HEK293T (cell line): Measurements from ENCODE around the gene OGDH.

Source experiments
- CTCF ChIA-PET: fragments of 350-600 bp; formaldehyde crosslinking; extraction: SDS; loops from one replicate; lab custom pipeline; 2021; ENCODE audit warnings: antibody characterized with exemption, inconsistent platforms; lab: Yijun Ruan, JAX
- POLR2A ChIA-PET: fragments of 350-600 bp; formaldehyde crosslinking; extraction: SDS; loops from one replicate; lab custom pipeline; 2020; ENCODE audit warnings: antibody characterized with exemption, inconsistent platforms; lab: Yijun Ruan, JAX
- DNase-seq: peaks from one replicate; pipeline ENCODE4 v3.0.0; 2012; ENCODE audit warnings: mixed read lengths; ENCODE audit errors: extremely low spot score
- ARNT ChIP-seq: fragments of 450-650 bp; IDR thresholded peaks from 2 replicates; pipeline ENCODE4 v1.6.1; 2017; ENCODE audit warnings: mild to moderate bottlenecking
- BHLHE40 ChIP-seq: fragments of 450-650 bp; IDR thresholded peaks from 2 replicates; pipeline ENCODE4 v1.6.1; 2016; ENCODE audit warnings: mild to moderate bottlenecking, moderate library complexity, borderline replicate concordance
- CTBP1 ChIP-seq: fragments of 450-650 bp; IDR thresholded peaks from 2 replicates; pipeline ENCODE4 v1.6.1; 2016; ENCODE audit warnings: borderline replicate concordance
- ELF4 ChIP-seq: fragments of 450-650 bp; IDR thresholded peaks from 2 replicates; pipeline ENCODE4 v1.6.1; 2017; ENCODE audit warnings: antibody characterized with exemption
- FOXA1 ChIP-seq: fragments of 450-650 bp; IDR thresholded peaks from 2 replicates; pipeline ENCODE4 v1.6.1; 2016; ENCODE audit warnings: mild to moderate bottlenecking
- FOXK2 ChIP-seq: fragments of 450-650 bp; IDR thresholded peaks from 2 replicates; pipeline ENCODE4 v1.6.1; 2016; ENCODE audit warnings: mild to moderate bottlenecking
- FOXM1 ChIP-seq: fragments of 450-650 bp; IDR thresholded peaks from 2 replicates; pipeline ENCODE4 v1.6.1; 2017; ENCODE audit warnings: mild to moderate bottlenecking, borderline replicate concordance
- HDGF ChIP-seq: fragments of 450-650 bp; IDR thresholded peaks from 2 replicates; pipeline ENCODE4 v1.6.1; 2017; ENCODE audit warnings: antibody characterized with exemption, borderline replicate concordance
- L3MBTL2 ChIP-seq: fragments of 450-650 bp; conservative IDR thresholded peaks from 2 replicates; pipeline ENCODE4 v1.6.1; 2016; ENCODE audit warnings: mild to moderate bottlenecking
- LEF1 ChIP-seq: fragments of 450-650 bp; IDR thresholded peaks from 2 replicates; pipeline ENCODE4 v1.6.1; 2017; ENCODE audit warnings: mild to moderate bottlenecking, borderline replicate concordance
- NFRKB ChIP-seq: fragments of 450-650 bp; IDR thresholded peaks from 2 replicates; pipeline ENCODE4 v1.6.1; 2016; ENCODE audit warnings: mild to moderate bottlenecking, moderate library complexity
- SP1 ChIP-seq: fragments of 450-650 bp; IDR thresholded peaks from 2 replicates; pipeline ENCODE4 v1.6.1; 2017
- SUZ12 ChIP-seq: fragments of 450-650 bp; IDR thresholded peaks from 2 replicates; pipeline ENCODE4 v1.6.1; 2016; ENCODE audit warnings: mild to moderate bottlenecking
- TARDBP ChIP-seq: fragments of 450-650 bp; IDR thresholded peaks from 2 replicates; pipeline ENCODE4 v1.6.1; 2016
- ZNF384 ChIP-seq: fragments of 450-650 bp; IDR thresholded peaks from 2 replicates; pipeline ENCODE4 v1.6.1; 2016
- TF ChIP-seq, protein P1 (sequence below): fragments of 450-650 bp; IDR thresholded peaks from 2 replicates; pipeline ENCODE4 v1.6.1; 2016

The OGDH gene

GRCh38 chr7:44654255-44654796, 47.9 kb downstream of the OGDH start:
- DNase-seq: no peak
- POLR2A ChIA-PET: no interaction called here
- CTCF ChIA-PET: no interaction called here
- TF ChIP-seq SUZ12 (no peak), SP1 (no peak), CTBP1 (no peak), NFRKB (no peak), FOXK2 (no peak), HDGF (no peak), ZNF384 (no peak), LEF1 (no peak), BHLHE40 (no peak), FOXM1 (no peak), TARDBP (no peak), ARNT (no peak), L3MBTL2 (no peak), ELF4 (no peak), FOXA1 (no peak)
- TF ChIP-seq, protein P1, sequence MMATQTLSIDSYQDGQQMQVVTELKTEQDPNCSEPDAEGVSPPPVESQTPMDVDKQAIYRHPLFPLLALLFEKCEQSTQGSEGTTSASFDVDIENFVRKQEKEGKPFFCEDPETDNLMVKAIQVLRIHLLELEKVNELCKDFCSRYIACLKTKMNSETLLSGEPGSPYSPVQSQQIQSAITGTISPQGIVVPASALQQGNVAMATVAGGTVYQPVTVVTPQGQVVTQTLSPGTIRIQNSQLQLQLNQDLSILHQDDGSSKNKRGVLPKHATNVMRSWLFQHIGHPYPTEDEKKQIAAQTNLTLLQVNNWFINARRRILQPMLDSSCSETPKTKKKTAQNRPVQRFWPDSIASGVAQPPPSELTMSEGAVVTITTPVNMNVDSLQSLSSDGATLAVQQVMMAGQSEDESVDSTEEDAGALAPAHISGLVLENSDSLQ: no peak

- ChIA-PET CTCF (no interaction called here), POLR2A (no interaction called here)
- DNase-seq: no peak
- no peak for TF ChIP-seq SP1
Observed at GRCh38 chr7:44655341-44655740, 48.9 kb downstream of the OGDH start.

GRCh38 chr7:44658979-44659378, 52.6 kb downstream of the OGDH start:
- ChIA-PET POLR2A (no interaction called here), CTCF (no interaction called here)
- no peak for TF ChIP-seq SP1
- no peak for DNase-seq

GRCh38 chr7:44661233-44661632, 54.8 kb downstream of the OGDH start:
- POLR2A ChIA-PET: no interaction called here
- CTCF ChIA-PET: no interaction called here
- no peak for DNase-seq
- TF ChIP-seq FOXM1 (no peak), HDGF (no peak), FOXK2 (no peak), LEF1 (no peak)

GRCh38 chr7:44664780-44665461, 58.5 kb downstream of the OGDH start:
- no peak for DNase-seq
- ChIA-PET CTCF (no interaction called here), POLR2A (no interaction called here)
- no peak for TF ChIP-seq FOXK2
- no peak for TF ChIP-seq ARNT
- TF ChIP-seq, protein P1: no peak
- no peak for TF ChIP-seq ZNF384
- no peak for TF ChIP-seq SUZ12

DNA sequence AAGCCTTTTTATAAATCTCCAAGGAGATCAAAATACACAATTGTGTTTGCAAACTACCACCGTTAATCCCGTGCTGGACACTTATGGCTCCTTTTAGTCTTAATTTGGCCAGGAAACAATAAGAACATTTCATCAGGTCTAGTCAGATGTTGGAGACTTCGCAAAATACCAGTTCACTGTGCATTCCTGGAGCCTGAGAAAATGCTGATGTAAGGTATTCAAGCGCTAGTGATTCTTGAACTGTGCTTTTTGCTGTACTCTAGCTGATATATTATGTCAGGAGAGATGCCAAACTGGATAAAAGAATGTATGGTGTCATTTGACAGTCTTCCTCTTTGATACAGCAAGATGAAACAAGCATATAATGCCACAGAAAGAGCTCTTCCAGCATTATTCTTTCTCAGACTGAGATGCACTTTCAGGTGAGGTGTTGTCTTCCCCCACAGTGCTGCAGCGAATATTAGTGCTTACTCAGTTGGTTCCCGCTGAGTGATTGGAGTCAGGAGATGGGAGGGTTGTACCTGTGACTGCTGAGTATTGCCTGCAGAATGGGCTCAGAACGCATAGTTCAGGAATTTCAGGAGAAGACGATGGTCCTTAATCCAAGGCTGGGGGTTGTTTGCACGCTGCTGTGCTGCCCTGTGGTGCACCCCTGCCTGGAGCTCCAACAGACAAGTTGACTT, 59.2 kb downstream of the OGDH start:
- CTCF ChIA-PET: interaction anchor here (0.7 kb wide), 1 partner anchor 15 kb away, joined by 3 read pairs; no protein-coding TSS in a partner anchor
- DNase-seq: no peak
- POLR2A ChIA-PET: no interaction called here
- no peak for TF ChIP-seq FOXK2

DNA sequence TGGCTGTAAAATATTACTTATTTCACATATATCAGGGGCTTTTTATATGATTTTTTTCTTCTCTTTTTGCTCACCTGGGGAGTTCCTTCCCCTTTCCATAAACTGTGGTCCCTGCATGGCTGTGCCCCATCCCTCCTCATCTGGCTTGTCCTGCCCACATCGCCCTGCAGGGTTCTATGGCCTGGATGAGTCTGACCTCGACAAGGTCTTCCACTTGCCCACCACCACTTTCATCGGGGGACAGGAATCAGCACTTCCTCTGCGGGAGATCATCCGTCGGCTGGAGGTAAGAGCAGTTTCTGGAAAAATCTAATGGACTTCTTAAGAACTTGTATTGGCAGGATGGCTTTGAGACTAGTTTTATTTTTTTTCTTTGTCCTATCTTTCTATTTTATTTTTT, 60.1 kb downstream of the OGDH start:
- no peak for TF ChIP-seq CTBP1
- DNase-seq: no peak
- POLR2A ChIA-PET: no interaction called here
- CTCF ChIA-PET: no interaction called here

DNA sequence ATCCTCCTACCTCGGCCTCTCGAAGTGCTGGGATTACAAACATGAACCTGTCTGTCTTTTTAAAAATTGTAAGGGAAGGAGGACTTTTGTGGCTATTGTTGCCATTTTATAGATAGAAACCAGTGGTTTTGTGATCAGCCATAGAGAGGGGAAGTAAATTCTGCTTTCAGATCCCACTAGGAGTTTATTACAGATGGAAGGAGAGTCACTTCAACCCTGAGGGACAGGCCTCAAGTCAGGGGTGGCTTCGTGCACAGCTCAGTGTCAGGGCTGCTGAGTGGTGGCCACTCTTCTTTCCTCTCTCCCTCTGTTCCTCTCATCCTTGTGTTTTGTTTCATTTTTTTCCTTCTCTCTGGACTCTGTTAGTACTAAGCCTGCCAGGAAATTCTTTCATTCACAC, 60.8 kb downstream of the OGDH start:
- TF ChIP-seq ARNT (no peak), TARDBP (no peak), FOXA1 (no peak), HDGF (no peak), NFRKB (no peak), BHLHE40 (no peak), FOXM1 (no peak), SP1 (no peak), CTBP1 (no peak), LEF1 (no peak), ELF4 (no peak), SUZ12 (no peak), L3MBTL2 (no peak), ZNF384 (no peak), FOXK2 (no peak)
- TF ChIP-seq, protein P1: no peak
- ChIA-PET POLR2A (no interaction called here), CTCF (no interaction called here)
- no peak for DNase-seq
